SJCRH30 (cell line): ENCODE measurements around the gene CCNY. TPM values are rescaled to one million over a fixed set of nuclear protein-coding genes. Genes with fewer than 3 reads are reported as not detected.

Source experiments
- DNase-seq, 2 experiments: peaks; one replicate each; pipeline ENCODE4 v3.0.0-alpha.2; 2015 to 2020
- H3K27ac ChIP-seq: fragments of 250-450 bp; sonication (Bioruptor Pico); 2 replicates; pipeline ENCODE4 v1.5.1; 2020; ENCODE audit warnings: mild to moderate bottlenecking, moderate library complexity
- H3K27me3 ChIP-seq: fragments of 250-450 bp; sonication (Bioruptor Pico); 2 replicates; pipeline ENCODE4 v1.5.1; 2020; ENCODE audit warnings: mild to moderate bottlenecking, moderate library complexity
- H3K36me3 ChIP-seq: fragments of 250-450 bp; sonication (Bioruptor Pico); 2 replicates; pipeline ENCODE4 v1.5.1; 2020; ENCODE audit warnings: mild to moderate bottlenecking, moderate library complexity
- H3K4me1 ChIP-seq: fragments of 250-450 bp; sonication (Bioruptor Pico); 2 replicates; pipeline ENCODE4 v1.5.1; 2020; ENCODE audit warnings: mild to moderate bottlenecking, moderate library complexity
- H3K4me3 ChIP-seq: fragments of 250-450 bp; sonication (Bioruptor Pico); 2 replicates; pipeline ENCODE4 v1.5.1; 2020; ENCODE audit warnings: mild to moderate bottlenecking, moderate library complexity
- H3K9me3 ChIP-seq: fragments of 250-450 bp; sonication (Bioruptor Pico); replicated peaks from 2 replicates; pipeline ENCODE4 v1.5.1; 2020; ENCODE audit warnings: mild to moderate bottlenecking, moderate library complexity
- total RNA-seq: library from RNA; depleted of rRNA; stranded (reverse); fragments of >200 nt; shearing (Covaris generic); gene quantifications from 2 replicates; pipeline ENCODE4 v1.2.3, GENCODE V29; 2014

The CCNY gene
- total RNA-seq, 1 experiment from 2014 or later, result 47.2 TPM

DNA sequence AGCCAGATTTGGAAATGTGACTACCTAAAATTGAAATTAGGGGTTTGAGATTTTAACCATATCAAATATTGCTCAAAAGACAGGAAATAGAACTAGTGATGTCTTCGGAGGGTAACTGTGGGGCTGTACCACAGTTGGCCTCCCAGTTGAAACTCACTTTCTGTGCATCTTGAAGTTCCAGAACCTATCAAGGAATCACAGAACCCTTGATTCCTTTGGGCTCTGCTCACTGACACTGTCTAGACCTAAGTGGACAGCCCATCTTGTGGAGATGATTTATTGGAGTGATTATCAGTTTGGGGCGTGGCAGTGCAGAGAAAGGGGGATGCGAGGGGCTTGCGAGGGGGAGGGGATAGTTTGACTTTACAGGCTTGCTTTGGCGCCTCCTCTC is 134.6 kb downstream of the CCNY start:
- no peaks in the 10 kb centered on the region for H3K4me1 ChIP-seq
- no peak for DNase-seq
- H3K27ac ChIP-seq, result no peak overlapping the region
- H3K9me3 ChIP-seq, result no peaks in the 10 kb centered on the region
- no peak overlapping the region for H3K4me3 ChIP-seq
- no peaks in the 10 kb centered on the region for H3K27me3 ChIP-seq
- no peaks in the 10 kb centered on the region for H3K36me3 ChIP-seq

DNA sequence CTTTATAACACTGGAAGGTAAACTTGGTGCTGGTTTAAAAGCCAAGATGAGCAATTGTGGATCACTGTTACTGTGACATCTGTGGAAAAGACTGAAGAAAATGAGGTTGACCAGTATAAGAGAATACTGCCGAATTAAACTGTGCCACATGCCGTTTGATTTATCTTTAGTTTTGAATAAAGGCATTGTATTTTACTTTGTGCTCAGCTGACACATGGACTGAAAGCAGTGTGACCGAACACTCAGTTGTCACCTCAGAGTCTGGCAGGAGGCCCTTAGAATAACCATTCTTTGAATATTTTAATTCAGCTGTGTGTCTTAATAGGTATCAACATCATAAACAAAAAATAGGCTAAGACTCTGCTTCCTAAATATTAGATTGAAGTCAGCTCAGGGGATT is 135.1 kb downstream of the CCNY start:
- Histone ChIP-seq H3K36me3 (no peaks in the 10 kb centered on the region), H3K27ac (no peak overlapping the region), H3K27me3 (no peaks in the 10 kb centered on the region), H3K4me1 (no peaks in the 10 kb centered on the region), H3K9me3 (no peaks in the 10 kb centered on the region), H3K4me3 (no peak overlapping the region)
- DNase-seq, result no peak

DNA sequence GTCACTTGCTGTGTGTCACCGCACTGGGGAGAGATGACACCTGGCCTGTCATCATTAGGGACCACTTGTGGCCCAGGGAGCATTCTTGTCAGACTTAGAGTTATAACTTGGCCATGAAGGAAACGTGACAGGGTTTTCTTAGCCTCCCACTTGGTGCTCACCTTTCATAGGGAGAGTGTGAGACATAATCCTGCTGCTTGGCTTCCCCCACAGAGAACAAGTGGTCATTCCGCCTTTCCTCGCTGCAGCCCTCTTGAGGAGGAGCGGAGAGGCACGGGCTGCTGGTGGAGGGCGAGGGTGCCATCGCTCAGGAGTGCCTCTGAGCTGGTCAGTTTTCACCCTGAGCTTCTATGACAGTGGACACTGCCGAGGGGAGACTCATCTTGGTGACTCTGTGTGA is 143.8 kb downstream of the CCNY start:
- H3K27ac ChIP-seq, result no peak overlapping the region
- no peak overlapping the region for H3K4me3 ChIP-seq
- no peaks in the 10 kb centered on the region for H3K27me3 ChIP-seq
- H3K36me3 ChIP-seq, result peaks cover 4% of the 10 kb centered on the region; the same call in 1 of the 2 replicates
- no peak for DNase-seq
- no peaks in the 10 kb centered on the region for H3K9me3 ChIP-seq
- no peaks in the 10 kb centered on the region for H3K4me1 ChIP-seq

DNA sequence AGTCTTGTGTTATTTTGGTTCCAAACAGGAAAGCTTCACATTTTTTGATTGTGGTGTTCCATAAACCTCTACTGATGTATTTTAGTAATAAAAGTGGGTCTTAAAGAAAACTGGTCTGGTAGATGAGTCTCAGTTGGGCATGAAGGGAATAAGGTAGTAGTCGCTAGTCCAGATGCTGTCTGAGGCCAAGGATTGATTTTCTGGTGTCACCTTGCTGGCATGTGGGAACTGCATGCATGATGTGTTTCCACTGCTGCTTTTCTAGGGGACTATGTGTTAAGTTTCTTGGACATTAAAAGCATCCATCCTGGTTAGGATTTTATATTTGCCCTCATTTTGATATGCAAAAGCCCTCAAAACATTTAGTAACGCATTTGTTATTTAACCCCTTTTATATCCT is 145.1 kb downstream of the CCNY start:
- H3K27ac ChIP-seq, result no peak overlapping the region
- peaks cover under 1% of the 10 kb centered on the region; the same call in 1 of the 2 replicates for H3K4me1 ChIP-seq
- no peak for DNase-seq
- no peaks in the 10 kb centered on the region for H3K9me3 ChIP-seq
- H3K36me3 ChIP-seq, result peaks cover 6% of the 10 kb centered on the region; the same call in 1 of the 2 replicates
- H3K4me3 ChIP-seq, result no peak overlapping the region
- H3K27me3 ChIP-seq, result no peaks in the 10 kb centered on the region

DNA sequence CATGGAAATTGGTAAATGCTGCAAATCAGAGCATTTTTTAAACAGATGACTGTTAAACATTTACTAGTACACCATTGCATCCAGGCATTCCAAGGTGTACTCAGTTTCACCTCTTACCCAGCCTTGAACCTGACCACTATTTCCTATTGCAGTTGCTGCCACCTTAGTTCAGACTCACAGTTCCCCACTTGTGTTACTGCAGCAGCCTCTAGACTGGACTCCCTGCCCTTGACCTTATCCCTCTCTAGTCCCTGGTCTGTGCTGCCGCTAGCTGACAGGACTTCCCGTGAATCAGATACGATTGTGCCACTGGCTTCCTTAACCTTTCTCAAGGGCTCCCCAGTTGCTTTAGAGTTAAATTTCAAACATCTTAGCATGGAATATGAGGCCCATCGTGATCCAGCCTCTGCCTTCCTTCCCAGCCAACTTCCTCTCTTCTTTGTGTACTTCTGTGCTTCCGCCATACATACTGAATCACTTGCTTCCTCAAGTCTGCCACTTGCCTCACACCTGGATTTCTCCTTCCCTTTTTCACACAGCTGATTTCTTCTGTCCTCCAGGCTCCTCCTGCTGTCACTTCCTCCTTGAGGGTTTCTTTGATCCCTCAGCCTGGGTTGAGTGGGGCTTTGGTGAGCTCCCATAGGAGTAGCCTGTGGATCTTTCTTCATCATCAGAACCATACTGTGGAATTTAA is 150.1 kb downstream of the CCNY start:
- H3K4me1 ChIP-seq, result peaks cover 24% of the 10 kb centered on the region
- H3K9me3 ChIP-seq, result no peaks in the 10 kb centered on the region
- no peak for DNase-seq
- H3K27me3 ChIP-seq, result no peaks in the 10 kb centered on the region
- no peak overlapping the region for H3K4me3 ChIP-seq
- peak overlapping the region; percentile 74 for H3K27ac ChIP-seq
- peaks cover 6% of the 10 kb centered on the region; the same call in 1 of the 2 replicates for H3K36me3 ChIP-seq

DNA sequence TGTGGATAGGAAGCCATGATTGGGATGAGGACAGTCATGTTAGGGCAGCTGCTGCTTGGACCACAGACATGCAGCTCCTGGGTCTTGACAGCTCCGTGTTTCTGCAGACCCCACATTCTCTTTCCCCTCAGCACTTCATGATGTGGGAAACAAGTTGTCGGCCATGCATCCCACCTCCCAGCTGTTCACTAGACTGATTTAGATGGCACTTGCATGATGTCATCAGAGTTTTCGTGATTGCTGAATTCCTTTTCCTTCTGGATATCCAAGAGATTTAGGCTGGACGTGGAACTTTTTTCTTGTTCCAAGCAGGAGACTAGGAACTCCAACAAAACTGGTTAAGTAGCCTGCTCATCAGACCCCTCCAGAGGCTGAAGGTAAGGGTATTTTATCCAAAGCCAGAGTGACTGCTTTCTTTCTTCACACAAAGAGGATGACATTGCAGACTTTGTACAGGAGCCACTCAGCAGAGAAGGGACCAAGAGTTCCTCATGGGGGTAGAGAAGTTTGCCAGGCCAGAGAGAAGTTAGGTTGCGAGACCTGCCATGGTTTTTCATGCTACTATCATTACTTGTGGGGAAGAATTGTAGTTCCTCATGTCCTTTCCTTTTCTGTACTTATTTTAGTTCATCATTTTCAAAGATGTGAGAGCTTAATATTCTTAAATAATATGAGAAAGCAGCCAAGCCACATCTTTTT is 151.2 kb downstream of the CCNY start:
- peaks cover 24% of the 10 kb centered on the region for H3K4me1 ChIP-seq
- H3K9me3 ChIP-seq, result no peaks in the 10 kb centered on the region
- peaks cover 6% of the 10 kb centered on the region; the same call in 1 of the 2 replicates for H3K36me3 ChIP-seq
- H3K4me3 ChIP-seq, result no peak overlapping the region
- peak overlapping the region; percentile 74 for H3K27ac ChIP-seq
- peak; percentile 79 to 82 for DNase-seq
- no peaks in the 10 kb centered on the region for H3K27me3 ChIP-seq

DNA sequence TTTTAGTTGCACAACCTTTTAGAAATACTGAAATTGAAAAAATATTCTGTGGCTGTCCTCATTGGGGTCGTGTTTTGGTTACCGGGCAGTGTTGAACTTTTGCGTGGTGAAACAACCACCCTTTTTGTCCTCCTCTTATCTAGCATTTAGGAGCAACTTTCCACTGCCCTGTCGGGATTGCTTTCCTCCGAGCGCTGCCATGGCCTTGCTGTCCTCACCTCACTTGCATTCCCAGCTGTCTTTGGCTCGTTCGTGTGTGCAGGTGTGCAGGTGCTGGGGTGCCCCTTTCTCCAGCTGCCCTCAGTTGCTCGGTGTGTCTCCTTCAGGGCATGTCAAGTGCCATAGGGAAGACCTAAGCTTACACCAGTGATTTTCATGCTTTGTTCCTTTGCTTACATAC is 151.9 kb downstream of the CCNY start:
- Histone ChIP-seq H3K27ac (peak overlapping the region; percentile 74), H3K36me3 (peaks cover 6% of the 10 kb centered on the region; the same call in 1 of the 2 replicates), H3K9me3 (no peaks in the 10 kb centered on the region), H3K4me3 (no peak overlapping the region), H3K4me1 (peaks cover 27% of the 10 kb centered on the region), H3K27me3 (no peaks in the 10 kb centered on the region)
- no peak for DNase-seq

DNA sequence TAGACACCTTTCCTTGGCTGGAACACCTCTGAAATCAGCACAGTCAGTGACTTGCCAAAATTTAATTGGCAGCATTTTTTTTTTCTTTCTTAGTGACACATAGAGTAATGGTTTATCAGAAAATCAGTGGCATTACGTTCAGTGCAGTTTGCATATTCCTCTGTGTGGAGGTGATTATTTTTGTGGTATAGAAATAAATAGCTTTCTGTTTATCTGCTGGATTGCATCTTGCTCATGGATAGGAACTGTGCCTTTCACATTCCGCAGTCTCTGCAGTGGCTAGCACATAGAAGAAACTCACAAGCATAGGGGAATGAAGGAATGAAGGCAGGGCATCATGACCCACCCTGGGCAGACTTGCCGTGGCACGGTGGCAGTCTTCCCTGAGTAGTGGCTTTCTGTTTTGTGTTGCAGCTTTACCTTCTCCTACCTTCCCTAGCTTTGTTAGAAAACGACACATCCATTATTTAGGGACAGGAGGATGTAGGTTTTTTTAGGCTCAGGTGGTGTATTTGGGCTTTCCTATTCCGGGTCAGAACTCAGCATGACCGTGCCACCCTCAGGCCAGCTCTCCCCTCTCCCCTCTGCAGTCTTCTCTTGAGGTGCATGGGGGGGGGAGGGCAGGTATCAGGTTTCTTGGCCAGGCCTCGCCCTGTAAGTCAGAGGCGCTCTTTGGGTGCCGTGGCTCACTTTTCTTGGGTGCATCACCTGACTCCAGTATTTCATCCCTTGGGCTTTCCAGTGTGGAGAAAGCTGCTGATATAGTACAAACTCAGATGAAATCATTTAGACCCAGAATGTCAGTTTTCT is 156.3 kb downstream of the CCNY start:
- no peak for DNase-seq
- no peak overlapping the region for H3K4me3 ChIP-seq

DNA sequence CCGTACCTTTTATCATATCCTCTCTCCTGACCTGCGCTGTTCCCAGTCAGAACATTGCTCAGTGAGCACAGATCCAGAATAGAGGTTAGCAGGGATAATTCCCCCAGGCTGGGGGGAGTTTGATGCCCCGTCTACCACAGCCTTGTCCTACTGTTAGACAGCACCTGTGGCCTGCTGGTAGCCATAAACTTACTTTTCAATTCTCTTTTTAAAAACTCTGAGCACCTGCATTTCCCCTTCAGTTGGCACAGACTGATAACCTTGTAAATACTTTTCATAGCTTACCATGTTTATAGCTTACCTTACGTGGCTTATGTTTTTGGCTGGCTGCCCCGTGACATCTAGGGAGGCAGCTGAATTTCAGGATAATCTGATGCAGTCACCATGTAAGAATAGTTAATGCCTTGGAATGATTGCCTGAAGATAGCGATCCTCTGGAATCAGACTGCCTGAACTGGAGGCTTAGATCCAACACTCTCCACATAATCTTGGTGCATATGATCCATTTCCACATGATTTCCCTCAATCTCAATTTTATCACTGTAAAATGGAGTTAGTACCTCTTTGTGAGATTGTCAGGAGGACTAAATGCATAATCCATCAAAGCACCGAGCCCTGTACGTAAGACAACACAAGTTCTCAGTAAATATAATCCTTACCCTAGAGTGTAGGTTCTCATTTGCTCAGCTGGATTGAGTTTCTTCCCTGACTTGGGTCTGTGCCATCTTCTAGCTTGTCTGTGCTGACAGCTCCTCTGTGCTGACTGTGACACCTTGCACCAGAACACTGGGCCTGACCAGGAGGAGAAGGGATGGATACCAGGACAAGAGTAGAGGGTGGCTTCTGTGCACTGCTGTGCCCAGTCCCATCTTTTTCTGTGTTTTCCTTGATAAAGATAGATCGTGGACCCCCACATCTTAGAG is 157.1 kb downstream of the CCNY start:
- no peaks in the 10 kb centered on the region for H3K27me3 ChIP-seq

More for the DNA sequence above, 156.3 kb downstream of the CCNY start:
- Histone ChIP-seq H3K9me3 (no peaks in the 10 kb centered on the region), H3K4me1 (peaks cover 23% of the 10 kb centered on the region), H3K36me3 (no peaks in the 10 kb centered on the region), H3K27me3 (no peaks in the 10 kb centered on the region), H3K27ac (no peak overlapping the region)

DNA sequence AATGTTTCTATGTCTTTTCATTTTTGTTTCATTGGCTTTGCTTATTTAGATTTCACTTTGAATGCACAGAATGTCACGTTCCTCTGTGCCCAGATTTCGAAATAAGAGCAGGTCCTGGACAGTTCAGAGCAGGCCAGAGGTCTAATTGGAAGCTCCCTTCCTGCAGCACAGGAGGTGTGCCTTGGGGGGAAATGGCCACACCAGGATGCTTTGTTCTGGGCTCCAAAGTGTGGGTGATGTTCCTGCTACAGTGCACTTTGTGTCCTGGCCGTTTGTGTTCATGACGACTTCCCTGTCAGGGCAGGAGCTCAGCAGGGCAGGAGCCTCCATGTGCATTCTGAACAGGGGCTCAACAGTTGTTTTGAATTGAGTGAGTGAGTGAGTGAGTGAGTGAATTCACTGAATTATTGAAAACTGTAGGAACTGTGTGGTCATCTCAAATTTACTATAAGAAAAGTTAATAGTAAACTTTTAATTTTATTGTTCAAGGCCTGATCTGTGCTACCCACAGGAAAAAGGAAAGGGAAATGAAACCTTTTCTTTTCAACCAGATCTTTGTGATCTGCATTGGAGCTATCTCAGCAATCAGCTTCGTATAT is 159.3 kb downstream of the CCNY start:
- Histone ChIP-seq H3K9me3 (no peaks in the 10 kb centered on the region), H3K27ac (no peak overlapping the region)
- DNase-seq, result no peak

More for the DNA sequence above, 157.1 kb downstream of the CCNY start:
- no peaks in the 10 kb centered on the region for H3K36me3 ChIP-seq
- peaks cover 14% of the 10 kb centered on the region for H3K4me1 ChIP-seq
- H3K27ac ChIP-seq, result no peak overlapping the region
- DNase-seq, result peak; percentile 32 to 45
- H3K4me3 ChIP-seq, result no peak overlapping the region
- H3K9me3 ChIP-seq, result no peaks in the 10 kb centered on the region

DNA sequence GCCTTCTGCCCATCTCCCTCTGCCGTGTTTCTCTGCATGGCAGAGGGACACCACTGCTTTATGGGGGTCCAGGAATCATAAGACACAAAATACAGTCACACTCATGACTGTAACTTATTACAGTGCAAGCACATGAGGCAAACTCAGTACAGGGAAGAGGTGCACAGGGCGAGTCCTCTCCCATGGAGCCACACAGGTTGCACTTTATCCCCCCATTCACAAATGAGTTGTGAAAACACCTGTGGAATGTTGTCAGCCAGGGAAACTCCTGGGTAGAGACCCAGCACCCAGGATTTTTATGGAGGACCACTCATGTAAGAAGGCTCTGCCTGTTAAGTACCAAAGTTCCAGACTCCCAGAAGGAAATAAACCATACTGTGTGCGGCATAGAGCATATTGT is 161.6 kb downstream of the CCNY start:
- H3K27me3 ChIP-seq, result no peaks in the 10 kb centered on the region
- H3K36me3 ChIP-seq, result no peaks in the 10 kb centered on the region
- H3K27ac ChIP-seq, result no peak overlapping the region
- DNase-seq, result no peak
- no peak overlapping the region for H3K4me3 ChIP-seq
- H3K4me1 ChIP-seq, result peaks cover 10% of the 10 kb centered on the region; the same call in 1 of the 2 replicates
- no peaks in the 10 kb centered on the region for H3K9me3 ChIP-seq

More for the DNA sequence above, 159.3 kb downstream of the CCNY start:
- H3K4me3 ChIP-seq, result no peak overlapping the region
- H3K36me3 ChIP-seq, result no peaks in the 10 kb centered on the region
- H3K27me3 ChIP-seq, result no peaks in the 10 kb centered on the region
- peaks cover 10% of the 10 kb centered on the region; the same call in 1 of the 2 replicates for H3K4me1 ChIP-seq

DNA sequence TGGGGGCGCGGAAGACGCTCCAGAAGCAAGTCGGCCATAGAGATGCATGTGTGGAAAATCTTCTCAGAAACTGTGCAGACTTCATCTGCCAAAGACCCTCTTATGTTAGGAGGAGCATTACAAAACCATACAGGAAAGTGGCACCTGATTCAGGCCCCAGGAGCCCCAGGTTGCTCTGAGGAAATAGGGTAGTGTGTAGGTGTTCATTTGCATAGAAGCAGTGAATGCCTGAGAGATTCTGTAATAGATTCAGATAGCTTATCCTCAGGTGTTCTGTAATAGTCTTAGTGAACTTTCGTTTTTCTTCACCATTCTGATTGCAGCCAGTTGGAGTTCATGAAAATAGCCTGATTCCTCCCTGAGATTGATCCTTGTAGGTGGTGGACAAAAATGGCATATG is 162.4 kb downstream of the CCNY start:
- Histone ChIP-seq H3K4me3 (no peak overlapping the region), H3K27me3 (no peaks in the 10 kb centered on the region), H3K27ac (no peak overlapping the region), H3K9me3 (no peaks in the 10 kb centered on the region), H3K36me3 (no peaks in the 10 kb centered on the region), H3K4me1 (peaks cover 2% of the 10 kb centered on the region; the same call in 1 of the 2 replicates)
- no peak for DNase-seq

DNA sequence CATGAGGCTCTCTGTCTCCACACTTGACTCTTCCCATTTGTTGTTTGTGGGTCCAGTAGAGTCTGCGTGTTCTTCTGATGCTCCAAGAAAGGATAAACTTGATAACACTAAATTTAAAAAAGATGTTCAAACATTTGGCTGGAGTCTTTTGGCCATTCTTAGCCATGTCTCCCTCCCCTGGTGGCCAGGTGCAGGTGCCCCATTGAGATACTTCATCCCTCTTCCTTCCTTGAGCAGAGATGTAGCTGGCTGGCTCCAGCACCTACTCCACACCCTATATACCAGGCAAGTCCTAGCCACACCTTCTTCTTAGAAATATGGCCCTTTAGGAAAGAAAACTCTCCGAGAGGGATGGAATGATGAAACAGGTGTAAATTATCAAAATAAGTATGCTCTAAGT is 165.6 kb downstream of the CCNY start:
- Histone ChIP-seq H3K27me3 (no peaks in the 10 kb centered on the region), H3K4me3 (no peak overlapping the region), H3K36me3 (no peaks in the 10 kb centered on the region), H3K4me1 (no peaks in the 10 kb centered on the region), H3K27ac (no peak overlapping the region), H3K9me3 (no peaks in the 10 kb centered on the region)
- DNase-seq, result no peak

DNA sequence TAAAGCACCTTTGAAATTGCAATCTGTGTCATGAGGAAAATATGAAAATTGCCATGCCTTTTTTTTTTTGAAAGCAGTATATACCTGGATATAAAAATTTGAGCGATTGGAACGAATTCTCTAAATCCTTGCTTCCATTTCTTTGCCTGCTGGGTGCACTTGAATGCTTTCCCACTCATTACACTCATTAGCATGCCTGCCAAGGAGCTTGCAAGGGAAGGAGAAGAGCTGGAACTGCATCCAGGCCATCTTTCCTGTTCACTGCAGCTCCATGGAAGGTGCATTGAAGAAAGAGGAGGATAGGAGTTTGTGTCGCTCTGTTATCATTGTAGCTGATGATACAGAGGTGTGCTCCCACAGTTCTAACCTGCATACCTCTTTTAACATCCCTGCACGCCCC is 166.4 kb downstream of the CCNY start:
- Histone ChIP-seq H3K4me3 (no peak overlapping the region), H3K9me3 (no peaks in the 10 kb centered on the region), H3K36me3 (no peaks in the 10 kb centered on the region), H3K27me3 (no peaks in the 10 kb centered on the region), H3K4me1 (no peaks in the 10 kb centered on the region), H3K27ac (no peak overlapping the region)
- no peak for DNase-seq
